GM21576 (cell line): ENCODE results near the gene QTRT2.

Source experiments
- ATAC-seq: cut with Tn5 transposase; IDR thresholded peaks from one replicate; pipeline ENCODE4 v1.9.1; 2021; ENCODE audit warnings: mild to moderate bottlenecking, moderate library complexity; ENCODE audit not compliant: unreplicated experiment

QTRT2 gene

GRCh38 chr3:114076711-114077110 is 20.2 kb downstream of the QTRT2 start:
- ATAC-seq: no peak

GRCh38 chr3:114078126-114078525 is 21.6 kb downstream of the QTRT2 start:
- ATAC-seq: no peak

- ATAC-seq: no peak
Measured at GRCh38 chr3:114079761-114080160, 23.2 kb downstream of the QTRT2 start.

- no peak for ATAC-seq
Measured at GRCh38 chr3:114080201-114080600, 23.7 kb downstream of the QTRT2 start.

GRCh38 chr3:114081037-114081436 is 24.5 kb downstream of the QTRT2 start:
- no peak for ATAC-seq

- no peak for ATAC-seq
Measured at GRCh38 chr3:114083112-114083511, 26.6 kb downstream of the QTRT2 start.

- ATAC-seq: no peak
Measured at GRCh38 chr3:114086356-114086755, 29.8 kb downstream of the QTRT2 start.

- no peak for ATAC-seq
Measured at GRCh38 chr3:114089675-114090074, 33.1 kb downstream of the QTRT2 start.

GRCh38 chr3:114092151-114093015 is 35.8 kb downstream of the QTRT2 start:
- no peak for ATAC-seq

GRCh38 chr3:114093016-114093380 is 36.5 kb downstream of the QTRT2 start:
- ATAC-seq: no peak

- ATAC-seq: no peak
Measured at GRCh38 chr3:114093596-114093995, 37.1 kb downstream of the QTRT2 start.

GRCh38 chr3:114095796-114096195 is 39.3 kb downstream of the QTRT2 start:
- ATAC-seq: no peak

- ATAC-seq: no peak
Measured at GRCh38 chr3:114101101-114101500, 44.6 kb downstream of the QTRT2 start.

GRCh38 chr3:114103181-114103580 is 46.6 kb downstream of the QTRT2 start:
- no peak for ATAC-seq

GRCh38 chr3:114103858-114104257 is 47.3 kb downstream of the QTRT2 start:
- ATAC-seq: no peak

- ATAC-seq: no peak
Measured at GRCh38 chr3:114104414-114104813, 47.9 kb downstream of the QTRT2 start.

- no peak for ATAC-seq
Measured at GRCh38 chr3:114108137-114108536, 51.6 kb downstream of the QTRT2 start.

GRCh38 chr3:114110439-114110838 is 53.9 kb downstream of the QTRT2 start:
- no peak for ATAC-seq

GRCh38 chr3:114111060-114111770 is 54.7 kb downstream of the QTRT2 start:
- ATAC-seq: no peak

GRCh38 chr3:114112696-114113095 is 56.2 kb downstream of the QTRT2 start:
- no peak for ATAC-seq

- no peak for ATAC-seq
Measured at GRCh38 chr3:114114719-114115118, 58.2 kb downstream of the QTRT2 start.

GRCh38 chr3:114115143-114115542 is 58.6 kb downstream of the QTRT2 start:
- no peak for ATAC-seq
